NCI-H2081 (cell line): ENCODE data around the gene GRIN3B.

Experiments
- DNase-seq, 2 experiments: peaks; one replicate each; lab custom pipeline; 2025; lab: John Stamatoyannopoulos, UW

GRIN3B gene

GRCh38 chr19:1007399-1008251 is 7.4 kb downstream of the GRIN3B start:
- DNase-seq, result no peak

- no peak for DNase-seq
Measured at GRCh38 chr19:1008268-1009040, 8.2 kb downstream of the GRIN3B start.

- no peak for DNase-seq
Measured at GRCh38 chr19:1009041-1009980, 9.1 kb downstream of the GRIN3B start.

- DNase-seq, result no peak
Measured at GRCh38 chr19:1009981-1010538, 9.8 kb downstream of the GRIN3B start.

- no peak for DNase-seq
Measured at GRCh38 chr19:1010586-1011510, 10.6 kb downstream of the GRIN3B start.

GRCh38 chr19:1011831-1012333 is 11.7 kb downstream of the GRIN3B start:
- no peak for DNase-seq

GRCh38 chr19:1012334-1012733 is 12.1 kb downstream of the GRIN3B start:
- no peak for DNase-seq

GRCh38 chr19:1013218-1013617 is 13.0 kb downstream of the GRIN3B start:
- DNase-seq, result no peak

- no peak for DNase-seq
Measured at GRCh38 chr19:1014161-1015060, 14.2 kb downstream of the GRIN3B start.

- no peak for DNase-seq
Measured at GRCh38 chr19:1015061-1015781, 15.0 kb downstream of the GRIN3B start.

- DNase-seq, result no peak
Measured at GRCh38 chr19:1015782-1016646, 15.8 kb downstream of the GRIN3B start.

GRCh38 chr19:1016647-1017114 is 16.5 kb downstream of the GRIN3B start:
- DNase-seq, result no peak

GRCh38 chr19:1017115-1017905 is 17.1 kb downstream of the GRIN3B start:
- DNase-seq, result no peak

- no peak for DNase-seq
Measured at GRCh38 chr19:1017906-1018305, 17.7 kb downstream of the GRIN3B start.

GRCh38 chr19:1018393-1018792 is 18.2 kb downstream of the GRIN3B start:
- no peak for DNase-seq

- no peak for DNase-seq
Measured at GRCh38 chr19:1018932-1019615, 18.9 kb downstream of the GRIN3B start.
